Panc1 (cell line): ENCODE data around the gene CES3. TPM values are rescaled to one million over a fixed set of nuclear protein-coding genes. Genes with fewer than 3 reads are reported as not detected.

Experiments used
- ATAC-seq: fragments of 200-7000 bp; cut with Tn5 transposase; 2 replicates; pipeline ENCODE4 v1.9.1; 2020; ENCODE audit warnings: mild to moderate bottlenecking, moderate library complexity
- BruUV-seq: library from RNA; stranded (reverse); fragments of 400-500 nt; replicated peaks from 2 replicates; lab custom pipeline; 2021; lab: Mats Ljungman, UMichigan
- CTCF ChIA-PET: fragments of 300-600 bp; sonication (Branson Sonifier 250); formaldehyde crosslinking; loops from one replicate; lab custom pipeline; 2022; ENCODE audit warnings: antibody characterized with exemption; lab: Charles Lee
- POLR2A ChIA-PET: fragments of 300-600 bp; sonication (Branson Sonifier 250); formaldehyde crosslinking; loops from one replicate; lab custom pipeline; 2022; ENCODE audit warnings: antibody characterized with exemption; lab: Charles Lee
- DNase-seq: peaks from one replicate; pipeline ENCODE4 v3.0.0-alpha.2; 2010; ENCODE audit warnings: low read depth, low spot score
- H3K27ac ChIP-seq: 2 replicates; pipeline ENCODE4 v1.5.1; 2011; ENCODE audit warnings: mild to moderate bottlenecking, low read length, inconsistent platforms
- H3K27me3 ChIP-seq: fragments of 200-500 bp; sonication (Bioruptor generic); 2 replicates; pipeline ENCODE4 v1.6.0; 2014; ENCODE audit warnings: low read length, inconsistent platforms; ENCODE audit not compliant: control insufficient read depth, insufficient read depth
- H3K36me3 ChIP-seq: fragments of 200-500 bp; sonication (Bioruptor generic); 2 replicates; pipeline ENCODE4 v1.5.1; 2014; ENCODE audit warnings: inconsistent platforms, mild to moderate bottlenecking, low read length, moderate library complexity; ENCODE audit not compliant: control insufficient read depth, insufficient read depth
- H3K4me1 ChIP-seq: 2 replicates; pipeline ENCODE4 v1.5.1; 2011; ENCODE audit warnings: inconsistent platforms, mild to moderate bottlenecking, low read length, moderate library complexity; ENCODE audit not compliant: control insufficient read depth, insufficient read depth
- H3K4me3 ChIP-seq, 2 experiments: 2 replicates each; pipeline ENCODE4 v1.5.1; 2011 to 2012; ENCODE audit warnings: low read depth in 2 of 2, low read length in 2 of 2, mild to moderate bottlenecking in 2 of 2, inconsistent platforms in 1 of 2, moderate library complexity in 1 of 2
- H3K9me3 ChIP-seq: fragments of 200-500 bp; sonication (Bioruptor generic); 2 replicates; pipeline ENCODE4 v1.5.1; 2014; ENCODE audit warnings: low read depth, mild to moderate bottlenecking, inconsistent platforms, low read length, moderate library complexity; ENCODE audit not compliant: control insufficient read depth, insufficient read depth
- POLR2AphosphoS5 ChIP-seq: IDR thresholded peaks from 2 replicates; pipeline ENCODE4 v1.6.1; 2012; ENCODE audit warnings: mild to moderate bottlenecking, low read depth, low read length, moderate library complexity
- SIN3A ChIP-seq: IDR thresholded peaks from 2 replicates; pipeline ENCODE4 v1.6.1; 2012; ENCODE audit warnings: low read depth, mild to moderate bottlenecking, low read length, moderate library complexity, borderline replicate concordance; ENCODE audit not compliant: insufficient read depth
- TCF7L2 ChIP-seq: IDR thresholded peaks from 2 replicates; pipeline ENCODE4 v1.6.1; 2011; ENCODE audit warnings: mild to moderate bottlenecking, low read depth, low read length, inconsistent platforms
- in situ Hi-C: cut with HindIII; loops from 2 replicates; pipeline ENCODE4 v1.10.0; 2016; ENCODE audit warnings: low sequenced_read_pairs, low pct_unique_long_range_greater_than_20kb
- intact Hi-C: fragments of 100-400 bp; cut with micrococcal nuclease; formaldehyde crosslinking; loops from one replicate; pipeline ENCODE4 v1.10.0; 2022; ENCODE audit not compliant: unreplicated experiment
- total RNA-seq: library from RNA; stranded (reverse); gene quantifications from one replicate; pipeline ENCODE4 v1.2.1, GENCODE V29; 2021; ENCODE audit not compliant: unreplicated experiment
- TF ChIP-seq, protein P1 (sequence below), 2 experiments: IDR thresholded peaks; 2 replicates each; pipeline ENCODE4 v1.6.1; 2011 to 2012; ENCODE audit warnings: low read depth in 2 of 2, control low read depth in 1 of 2, low read length in 1 of 2, mild to moderate bottlenecking in 1 of 2, moderate library complexity in 1 of 2; ENCODE audit not compliant: insufficient read depth in 1 of 2
- TF ChIP-seq, protein P2 (sequence below): fragments of 450-650 bp; IDR thresholded peaks from 2 replicates; pipeline ENCODE4 v1.5.1; 2017; ENCODE audit warnings: mild to moderate bottlenecking

CES3 gene
- total RNA-seq, 1 experiment from 2014 or later, result not detected

DNA sequence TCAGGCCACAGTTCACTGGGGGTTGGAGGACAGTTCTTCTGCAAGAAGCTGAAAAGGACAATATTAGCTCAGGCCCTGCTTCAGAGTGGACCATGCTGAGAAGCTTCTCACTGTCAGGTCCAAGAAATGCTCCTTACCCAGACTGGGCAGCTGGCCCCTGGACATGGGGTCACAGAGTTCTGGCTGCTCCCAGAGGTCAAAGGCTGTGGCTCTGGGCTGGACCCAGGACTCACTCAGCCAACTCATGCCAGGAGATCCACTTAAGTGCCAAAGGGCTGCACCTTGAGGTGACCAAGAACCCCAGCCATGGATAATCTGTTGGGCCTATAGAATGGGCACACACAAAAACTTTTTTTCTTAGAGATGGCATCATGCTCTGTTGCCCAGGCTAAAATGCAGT is 21.7 kb upstream of the CES3 start:
- Histone ChIP-seq H3K4me3 (no peak overlapping the region), H3K36me3 (no peaks in the 10 kb centered on the region), H3K27ac (no peak overlapping the region), H3K4me1 (peaks cover 3% of the 10 kb centered on the region), H3K9me3 (no peaks in the 10 kb centered on the region), H3K27me3 (no peaks in the 10 kb centered on the region)
- ChIA-PET CTCF (no interaction called here), POLR2A (no interaction called here)
- in situ Hi-C loops (no loop called here), intact Hi-C loops (no loop called here)
- DNase-seq (no peak), ATAC-seq (no peak)
- TF ChIP-seq, protein P1, sequence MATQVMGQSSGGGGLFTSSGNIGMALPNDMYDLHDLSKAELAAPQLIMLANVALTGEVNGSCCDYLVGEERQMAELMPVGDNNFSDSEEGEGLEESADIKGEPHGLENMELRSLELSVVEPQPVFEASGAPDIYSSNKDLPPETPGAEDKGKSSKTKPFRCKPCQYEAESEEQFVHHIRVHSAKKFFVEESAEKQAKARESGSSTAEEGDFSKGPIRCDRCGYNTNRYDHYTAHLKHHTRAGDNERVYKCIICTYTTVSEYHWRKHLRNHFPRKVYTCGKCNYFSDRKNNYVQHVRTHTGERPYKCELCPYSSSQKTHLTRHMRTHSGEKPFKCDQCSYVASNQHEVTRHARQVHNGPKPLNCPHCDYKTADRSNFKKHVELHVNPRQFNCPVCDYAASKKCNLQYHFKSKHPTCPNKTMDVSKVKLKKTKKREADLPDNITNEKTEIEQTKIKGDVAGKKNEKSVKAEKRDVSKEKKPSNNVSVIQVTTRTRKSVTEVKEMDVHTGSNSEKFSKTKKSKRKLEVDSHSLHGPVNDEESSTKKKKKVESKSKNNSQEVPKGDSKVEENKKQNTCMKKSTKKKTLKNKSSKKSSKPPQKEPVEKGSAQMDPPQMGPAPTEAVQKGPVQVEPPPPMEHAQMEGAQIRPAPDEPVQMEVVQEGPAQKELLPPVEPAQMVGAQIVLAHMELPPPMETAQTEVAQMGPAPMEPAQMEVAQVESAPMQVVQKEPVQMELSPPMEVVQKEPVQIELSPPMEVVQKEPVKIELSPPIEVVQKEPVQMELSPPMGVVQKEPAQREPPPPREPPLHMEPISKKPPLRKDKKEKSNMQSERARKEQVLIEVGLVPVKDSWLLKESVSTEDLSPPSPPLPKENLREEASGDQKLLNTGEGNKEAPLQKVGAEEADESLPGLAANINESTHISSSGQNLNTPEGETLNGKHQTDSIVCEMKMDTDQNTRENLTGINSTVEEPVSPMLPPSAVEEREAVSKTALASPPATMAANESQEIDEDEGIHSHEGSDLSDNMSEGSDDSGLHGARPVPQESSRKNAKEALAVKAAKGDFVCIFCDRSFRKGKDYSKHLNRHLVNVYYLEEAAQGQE (IDR thresholded peaks at IDR 0.05; ENCODE audit: insufficient read depth in 1 of 2, low read depth in 2 of 2, low read length in 1 of 2), result no peak
- no TSS peak for BruUV-seq

DNA sequence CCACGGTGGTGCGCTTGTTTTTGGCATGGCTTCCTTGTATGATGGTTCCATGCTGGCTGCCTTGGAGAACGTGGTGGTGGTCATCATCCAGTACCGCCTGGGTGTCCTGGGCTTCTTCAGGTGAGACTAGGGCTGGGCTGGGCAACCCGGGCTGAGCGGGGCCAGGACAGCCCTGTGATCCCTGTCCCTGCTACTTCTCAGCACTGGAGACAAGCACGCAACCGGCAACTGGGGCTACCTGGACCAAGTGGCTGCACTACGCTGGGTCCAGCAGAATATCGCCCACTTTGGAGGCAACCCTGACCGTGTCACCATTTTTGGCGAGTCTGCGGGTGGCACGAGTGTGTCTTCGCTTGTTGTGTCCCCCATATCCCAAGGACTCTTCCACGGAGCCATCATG is 20.8 kb upstream of the CES3 start:
- Histone ChIP-seq H3K36me3 (no peaks in the 10 kb centered on the region), H3K4me3 (no peak overlapping the region), H3K4me1 (peaks cover 3% of the 10 kb centered on the region), H3K27me3 (no peaks in the 10 kb centered on the region), H3K9me3 (no peaks in the 10 kb centered on the region), H3K27ac (no peak overlapping the region)
- no peak for DNase-seq
- no TSS peak for BruUV-seq
- ATAC-seq, result no peak
- TF ChIP-seq TCF7L2, result no peak
- no peak for TF ChIP-seq SIN3A
- intact Hi-C loops, result no loop called here
- in situ Hi-C loops, result no loop called here
- POLR2A ChIA-PET, result no interaction called here
- CTCF ChIA-PET, result no interaction called here

DNA sequence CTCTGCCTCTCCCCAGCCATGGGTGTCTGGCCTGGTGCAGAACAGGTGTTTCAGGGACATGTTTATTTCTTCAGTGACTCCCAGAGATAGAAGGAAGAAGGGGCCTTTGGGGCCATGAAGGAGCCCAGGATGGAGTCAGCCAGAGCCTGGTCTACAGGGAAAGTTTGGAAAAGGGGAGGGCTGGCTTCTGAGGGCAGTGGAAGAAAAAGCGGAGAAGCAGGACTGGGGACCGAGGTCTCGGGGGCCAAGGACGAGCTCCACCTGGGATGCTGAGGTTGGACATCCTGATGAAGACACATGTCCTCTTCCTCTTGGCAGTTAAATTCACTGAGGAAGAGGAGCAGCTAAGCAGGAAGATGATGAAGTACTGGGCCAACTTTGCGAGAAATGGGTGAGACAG is 18.1 kb upstream of the CES3 start:
- in situ Hi-C loops (no loop called here), intact Hi-C loops (no loop called here)
- ChIA-PET POLR2A (no interaction called here), CTCF (interaction anchor here (0.6 kb wide), 1 partner anchor 84 kb away, joined by 3 read pairs; no protein-coding TSS in a partner anchor)
- H3K36me3 ChIP-seq, result no peaks in the 10 kb centered on the region
- TF ChIP-seq, protein P1 (IDR thresholded peaks at IDR 0.05; ENCODE audit: insufficient read depth in 1 of 2, low read depth in 2 of 2, low read length in 1 of 2), result no peak
- TF ChIP-seq TCF7L2 (no peak), SIN3A (no peak), POLR2AphosphoS5 (no peak)
- TF ChIP-seq, protein P2, sequence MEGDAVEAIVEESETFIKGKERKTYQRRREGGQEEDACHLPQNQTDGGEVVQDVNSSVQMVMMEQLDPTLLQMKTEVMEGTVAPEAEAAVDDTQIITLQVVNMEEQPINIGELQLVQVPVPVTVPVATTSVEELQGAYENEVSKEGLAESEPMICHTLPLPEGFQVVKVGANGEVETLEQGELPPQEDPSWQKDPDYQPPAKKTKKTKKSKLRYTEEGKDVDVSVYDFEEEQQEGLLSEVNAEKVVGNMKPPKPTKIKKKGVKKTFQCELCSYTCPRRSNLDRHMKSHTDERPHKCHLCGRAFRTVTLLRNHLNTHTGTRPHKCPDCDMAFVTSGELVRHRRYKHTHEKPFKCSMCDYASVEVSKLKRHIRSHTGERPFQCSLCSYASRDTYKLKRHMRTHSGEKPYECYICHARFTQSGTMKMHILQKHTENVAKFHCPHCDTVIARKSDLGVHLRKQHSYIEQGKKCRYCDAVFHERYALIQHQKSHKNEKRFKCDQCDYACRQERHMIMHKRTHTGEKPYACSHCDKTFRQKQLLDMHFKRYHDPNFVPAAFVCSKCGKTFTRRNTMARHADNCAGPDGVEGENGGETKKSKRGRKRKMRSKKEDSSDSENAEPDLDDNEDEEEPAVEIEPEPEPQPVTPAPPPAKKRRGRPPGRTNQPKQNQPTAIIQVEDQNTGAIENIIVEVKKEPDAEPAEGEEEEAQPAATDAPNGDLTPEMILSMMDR, result no peak
- DNase-seq, result no peak
- no peak overlapping the region for H3K4me3 ChIP-seq
- H3K27ac ChIP-seq, result no peak overlapping the region
- no peaks in the 10 kb centered on the region for H3K4me1 ChIP-seq
- no peaks in the 10 kb centered on the region for H3K9me3 ChIP-seq
- no TSS peak for BruUV-seq
- no peak for ATAC-seq
- no peaks in the 10 kb centered on the region for H3K27me3 ChIP-seq
